GM23248 (cell line): ENCODE data around the gene TTC39C.

ENCODE experiments used
- EZH2 ChIP-seq: fragments of 200-600 bp; sonication (generic); IDR thresholded peaks from 2 replicates; pipeline ENCODE4 v1.6.1; 2018; ENCODE audit warnings: antibody characterized with exemption, mild to moderate bottlenecking; ENCODE audit not compliant: insufficient read depth, poor library complexity, severe bottlenecking
- EZH2phosphoT487 ChIP-seq: fragments of 200-600 bp; sonication (generic); IDR thresholded peaks from 2 replicates; pipeline ENCODE4 v1.6.1; 2018; ENCODE audit warnings: antibody characterized with exemption, moderate library complexity, mild to moderate bottlenecking, low read depth; ENCODE audit not compliant: insufficient read depth

- TF ChIP-seq EZH2 = no peak
- no peak for TF ChIP-seq EZH2phosphoT487
Observed at GRCh38 chr18:24103320-24104021, 88.9 kb downstream of the TTC39C start.
